ENCODE results near the gene KAT7. TPM values are rescaled to one million over a fixed set of nuclear protein-coding genes. Genes with fewer than 3 reads are reported as not detected.

The KAT7 gene
- total RNA-seq, 4 donors from 2014 or later = 32.6 to 49.8 (median 45.2) TPM

DNA sequence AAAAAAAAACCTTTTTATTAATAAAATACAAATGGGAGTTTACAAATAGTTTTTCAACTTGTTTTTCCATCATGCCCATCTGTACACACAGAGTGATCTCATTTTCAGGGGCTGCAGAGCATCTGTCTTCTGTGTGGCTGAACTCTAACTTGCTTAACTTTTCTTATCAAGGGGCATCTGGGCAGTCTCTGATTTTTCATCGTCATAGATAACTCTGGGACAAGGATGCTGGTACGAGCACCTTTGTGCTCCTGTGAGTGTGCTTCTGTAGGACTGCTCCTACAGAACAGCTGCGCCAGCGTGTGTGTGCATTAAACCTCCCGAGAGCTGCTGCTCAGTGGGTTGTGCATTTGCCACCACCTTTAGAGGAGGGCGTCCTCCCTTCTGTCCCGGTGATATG lies 94.0 kb downstream of the KAT7 start:
- H3K4me3 ChIP-seq = no peak overlapping the region
- ATAC-seq = no peak
- no peaks in the 10 kb centered on the region for H3K4me1 ChIP-seq
- DNase-seq = no peak
- no peaks in the 10 kb centered on the region for H3K36me3 ChIP-seq
- H3K27ac ChIP-seq = no peak overlapping the region
- intact Hi-C loops (cut with DNase I; ENCODE audit: low total_unique reads) (no loop called here), in situ Hi-C loops (cut with MboI; ENCODE audit: low sequenced_read_pairs in 4 of 4) (loop anchor here in 1 of 4 donors (10.0 kb wide), 1 partner anchor 102 kb away; no protein-coding TSS in a partner anchor)
- TF ChIP-seq, protein P1, sequence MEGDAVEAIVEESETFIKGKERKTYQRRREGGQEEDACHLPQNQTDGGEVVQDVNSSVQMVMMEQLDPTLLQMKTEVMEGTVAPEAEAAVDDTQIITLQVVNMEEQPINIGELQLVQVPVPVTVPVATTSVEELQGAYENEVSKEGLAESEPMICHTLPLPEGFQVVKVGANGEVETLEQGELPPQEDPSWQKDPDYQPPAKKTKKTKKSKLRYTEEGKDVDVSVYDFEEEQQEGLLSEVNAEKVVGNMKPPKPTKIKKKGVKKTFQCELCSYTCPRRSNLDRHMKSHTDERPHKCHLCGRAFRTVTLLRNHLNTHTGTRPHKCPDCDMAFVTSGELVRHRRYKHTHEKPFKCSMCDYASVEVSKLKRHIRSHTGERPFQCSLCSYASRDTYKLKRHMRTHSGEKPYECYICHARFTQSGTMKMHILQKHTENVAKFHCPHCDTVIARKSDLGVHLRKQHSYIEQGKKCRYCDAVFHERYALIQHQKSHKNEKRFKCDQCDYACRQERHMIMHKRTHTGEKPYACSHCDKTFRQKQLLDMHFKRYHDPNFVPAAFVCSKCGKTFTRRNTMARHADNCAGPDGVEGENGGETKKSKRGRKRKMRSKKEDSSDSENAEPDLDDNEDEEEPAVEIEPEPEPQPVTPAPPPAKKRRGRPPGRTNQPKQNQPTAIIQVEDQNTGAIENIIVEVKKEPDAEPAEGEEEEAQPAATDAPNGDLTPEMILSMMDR (IDR thresholded peaks at IDR 0.05 in 4 of 5, conservative IDR thresholded peaks at IDR 0.05 in 1 of 5) = no peak
- TF ChIP-seq POLR2A (IDR thresholded peaks at IDR 0.05) = no peak
- H3K27me3 ChIP-seq = peaks cover 24 to 32% (median 28%) of the 10 kb centered on the region in 3 donors
- no peaks in the 10 kb centered on the region for H3K9me3 ChIP-seq

Other genes with a start within 250 kb of the KAT7 start
- gene NXPH3, start 212.8 kb upstream of the KAT7 start, total RNA-seq = 1 to 10 TPM; 1.3 to 3.0 (median 1.7) TPM
- gene SPOP, start 110.6 kb upstream of the KAT7 start, total RNA-seq = 10 to 100 TPM; 27.5 to 57.5 (median 53.5) TPM
- 10 to 100 TPM; 62.7 to 99.0 (median 84.5) TPM for gene SLC35B1, start 80.7 kb upstream of the KAT7 start, total RNA-seq
- 1 to 10 TPM; 2.6 to 4.9 (median 3.3) TPM for gene FAM117A, start 24.6 kb upstream of the KAT7 start, total RNA-seq
- not detected for gene TAC4, start 59.4 kb downstream of the KAT7 start, total RNA-seq
- not detected for gene DLX4, start 180.5 kb downstream of the KAT7 start, total RNA-seq
- not detected for gene DLX3, start 206.5 kb downstream of the KAT7 start, total RNA-seq

Data from gastrocnemius medialis (tissue), 4 donors.